Thyroid gland (tissue), 4 donors: ENCODE results near the gene ZNF226. TPM values are rescaled to one million over a fixed set of nuclear protein-coding genes. Genes with fewer than 3 reads are reported as not detected.
"Not testable (repeated sequence)": the region's sequence is repeated elsewhere in the genome, so short reads cannot be mapped to it uniquely, and the experiment has no call there.

Source experiments
- DNase-seq, 2 donors: peaks; one replicate each; pipeline ENCODE4 v3.0.0-alpha.2; 2019
- H3K27ac ChIP-seq, 3 donors: fragments of 200-600 bp; sonication (generic); 1 replicate in 2 of 3; 2 replicates in 1 of 3; pipeline ENCODE4 v1.5.1; 2016 to 2019; ENCODE audit warnings: mild to moderate bottlenecking in 1 of 3, moderate library complexity in 1 of 3
- H3K27me3 ChIP-seq: fragments of 200-600 bp; sonication (generic); one replicate; pipeline ENCODE4 v1.5.1; 2019
- H3K36me3 ChIP-seq, 2 donors: fragments of 200-600 bp; sonication (generic); one replicate each; pipeline ENCODE4 v1.5.1; 2016 to 2019
- H3K4me1 ChIP-seq, 2 donors: fragments of 200-600 bp; sonication (generic); one replicate each; pipeline ENCODE4 v1.5.1; 2017 to 2019
- H3K4me3 ChIP-seq, 3 donors: fragments of 200-600 bp; sonication (generic); replicated peaks in 1 of 3; 1 replicate in 2 of 3; 2 replicates in 1 of 3; pipeline ENCODE4 v1.5.1; 2016; ENCODE audit warnings: mild to moderate bottlenecking in 1 of 3
- H3K9me3 ChIP-seq: fragments of 200-600 bp; sonication (generic); one replicate; pipeline ENCODE4 v1.5.1; 2017
- POLR2A ChIP-seq, 2 donors: fragments of 450-650 bp; IDR thresholded peaks; one replicate each; pipeline ENCODE4 v1.6.1; 2017; ENCODE audit warnings: antibody characterized with exemption in 2 of 2, mild to moderate bottlenecking in 2 of 2, moderate library complexity in 1 of 2
- WGBS, 2 donors: methylation state at CpG; one replicate each; pipeline ENCODE4 v1.1.5; 2017; 5-methylcytosine and 5-hydroxymethylcytosine counted together
- intact Hi-C: fragments of 100-400 bp; cut with DNase I; formaldehyde crosslinking; loops from one replicate; pipeline ENCODE4 v1.15.1; 2023
- total RNA-seq, 4 donors: library from RNA; depleted of rRNA; stranded (reverse); fragments of >200 nt; gene quantifications; one replicate each; pipeline ENCODE4 v1.2.3, GENCODE V29; 2016
- TF ChIP-seq, protein P1 (sequence below), 6 experiments: fragments of 200-600 bp in 3 of 6; fragments of 450-650 bp in 3 of 6; sonication (generic) in 3 of 6; IDR thresholded peaks; one replicate each; pipeline ENCODE4 v1.5.1; 2016 to 2019; ENCODE audit warnings: antibody characterized with exemption in 6 of 6, mild to moderate bottlenecking in 2 of 6, inconsistent platforms in 1 of 6, moderate library complexity in 1 of 6

Gene ZNF226
- 10 to 100 TPM; 19.3 to 50.0 (median 37.8) TPM for total RNA-seq

DNA sequence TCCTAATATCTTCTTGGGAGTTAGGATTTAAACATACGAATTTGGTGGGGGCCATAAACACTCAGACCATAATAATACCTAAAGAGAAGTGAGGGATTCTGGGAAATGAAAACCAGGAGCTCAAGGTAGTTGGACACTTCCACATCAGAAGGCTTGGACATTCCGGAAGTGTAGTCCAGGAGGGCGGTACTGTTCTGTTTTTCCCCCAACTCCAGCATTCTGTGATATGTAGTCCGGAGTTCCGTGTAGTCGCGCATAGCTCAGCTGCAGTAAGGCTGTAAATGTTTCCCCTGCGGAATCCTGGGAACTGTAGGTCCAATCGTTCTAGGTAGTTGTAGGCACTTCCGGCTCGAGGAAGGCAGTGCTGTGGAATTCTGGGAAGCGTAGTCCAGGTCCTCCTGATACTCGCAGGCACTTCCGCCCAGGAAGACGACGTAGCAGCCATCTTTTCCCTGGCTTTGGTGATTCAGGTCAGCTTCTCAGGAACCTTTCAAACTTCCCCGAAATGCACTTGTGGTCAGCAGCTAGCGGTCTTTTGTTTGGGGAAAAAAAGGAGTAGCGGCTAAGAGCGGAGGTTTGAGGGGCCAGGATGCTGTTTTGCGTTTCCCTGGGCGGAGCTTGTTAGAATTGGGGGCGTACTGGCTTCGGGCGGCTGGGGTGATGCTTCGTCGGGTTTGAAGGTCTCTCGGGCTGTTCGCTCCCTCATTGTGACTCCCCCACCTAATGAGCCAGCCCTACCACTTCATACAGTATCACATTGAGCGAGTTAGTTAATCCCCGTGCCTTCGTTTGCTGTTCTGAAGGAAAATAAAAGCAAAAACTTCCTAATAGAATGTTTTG lies at the start of gene ZNF226:
Gene ZNF226 (plus strand): TSS at position 428 of the 840 bp plus-strand sequence. CDS start 4,981 bp downstream, outside the sequence.
- peak; percentile 91 to 93 for DNase-seq
- Histone ChIP-seq H3K27me3 (no peaks in the 10 kb centered on the region), H3K4me3 (peak within 1 kb of the TSS; percentile 44 to 98 (median 69)), H3K4me1 (peaks cover 8 to 11% of the 10 kb centered on the region in 2 donors), H3K9me3 (no peaks in the 10 kb centered on the region), H3K27ac (peak within 1 kb of the TSS; percentile 66 to 83 (median 79)), H3K36me3 (peaks cover 9 to 15% of the 10 kb centered on the region in 2 donors)
- TF ChIP-seq POLR2A (IDR thresholded peaks at IDR 0.05): peak in 1 of 2 donors; percentile 53
- TF ChIP-seq, protein P1, sequence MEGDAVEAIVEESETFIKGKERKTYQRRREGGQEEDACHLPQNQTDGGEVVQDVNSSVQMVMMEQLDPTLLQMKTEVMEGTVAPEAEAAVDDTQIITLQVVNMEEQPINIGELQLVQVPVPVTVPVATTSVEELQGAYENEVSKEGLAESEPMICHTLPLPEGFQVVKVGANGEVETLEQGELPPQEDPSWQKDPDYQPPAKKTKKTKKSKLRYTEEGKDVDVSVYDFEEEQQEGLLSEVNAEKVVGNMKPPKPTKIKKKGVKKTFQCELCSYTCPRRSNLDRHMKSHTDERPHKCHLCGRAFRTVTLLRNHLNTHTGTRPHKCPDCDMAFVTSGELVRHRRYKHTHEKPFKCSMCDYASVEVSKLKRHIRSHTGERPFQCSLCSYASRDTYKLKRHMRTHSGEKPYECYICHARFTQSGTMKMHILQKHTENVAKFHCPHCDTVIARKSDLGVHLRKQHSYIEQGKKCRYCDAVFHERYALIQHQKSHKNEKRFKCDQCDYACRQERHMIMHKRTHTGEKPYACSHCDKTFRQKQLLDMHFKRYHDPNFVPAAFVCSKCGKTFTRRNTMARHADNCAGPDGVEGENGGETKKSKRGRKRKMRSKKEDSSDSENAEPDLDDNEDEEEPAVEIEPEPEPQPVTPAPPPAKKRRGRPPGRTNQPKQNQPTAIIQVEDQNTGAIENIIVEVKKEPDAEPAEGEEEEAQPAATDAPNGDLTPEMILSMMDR (IDR thresholded peaks at IDR 0.05): no peak
- 0 to 1% methylated on average over 29 to 32 of the region's 32 CpGs for WGBS, 2 donors
- intact Hi-C loops: loop anchor here (10.0 kb wide), 1 partner anchor 50 kb away; the partner anchor contains the start of gene ZNF225

DNA sequence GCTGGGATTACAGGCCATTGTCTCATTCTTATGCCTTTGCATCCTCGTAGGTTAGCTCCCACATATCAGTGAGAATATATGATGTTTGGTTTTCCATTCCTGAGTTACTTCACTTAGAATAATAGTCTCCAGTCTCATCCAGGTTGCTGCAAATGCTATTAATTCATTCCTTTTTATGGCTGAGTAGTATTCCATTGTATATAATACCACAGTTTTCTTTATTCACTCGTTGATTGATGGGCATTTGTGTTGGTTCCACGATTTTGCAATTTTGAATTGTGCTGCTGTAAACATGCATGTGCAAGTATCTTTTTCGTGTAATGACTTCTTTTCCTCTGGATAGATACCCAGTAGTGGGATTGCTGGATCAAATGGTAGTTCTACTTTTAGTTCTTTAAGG lies 43.7 kb upstream of the ZNF226 start:
- H3K27ac ChIP-seq, H3K4me3 ChIP-seq, H3K27me3 ChIP-seq, H3K9me3 ChIP-seq, intact Hi-C loops, DNase-seq, H3K4me1 ChIP-seq: not testable (repeated sequence)
- 94 to 97% methylated on average over 4 of the region's 4 CpGs for WGBS, 2 donors
- H3K36me3 ChIP-seq: peaks cover 39 to 57% of the 10 kb centered on the region in 2 donors

DNA sequence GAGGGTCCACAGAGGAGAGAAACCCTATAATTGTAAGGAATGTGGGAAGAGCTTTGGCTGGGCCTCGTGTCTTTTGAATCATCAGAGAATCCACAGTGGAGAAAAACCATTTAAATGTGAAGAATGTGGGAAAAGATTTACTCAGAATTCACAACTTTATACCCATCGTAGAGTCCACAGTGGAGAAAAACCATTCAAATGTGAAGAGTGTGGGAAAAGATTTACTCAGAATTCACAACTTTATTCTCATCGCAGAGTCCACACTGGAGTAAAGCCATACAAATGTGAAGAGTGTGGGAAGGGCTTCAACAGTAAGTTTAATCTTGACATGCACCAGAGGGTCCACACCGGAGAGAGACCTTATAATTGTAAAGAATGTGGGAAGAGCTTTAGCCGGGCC lies 32.9 kb upstream of the ZNF226 start:
- no peak for TF ChIP-seq POLR2A (IDR thresholded peaks at IDR 0.05)
- TF ChIP-seq, protein P1 (IDR thresholded peaks at IDR 0.05): no peak
- no peak for DNase-seq
- WGBS, 2 donors: 90 to 92% methylated on average over 5 of the region's 5 CpGs
- Histone ChIP-seq H3K4me3 (no peak overlapping the region), H3K36me3 (peaks cover 23 to 24% of the 10 kb centered on the region in 2 donors), H3K27ac (no peak overlapping the region), H3K4me1 (no peaks in the 10 kb centered on the region), H3K9me3 (peaks cover 4% of the 10 kb centered on the region), H3K27me3 (no peaks in the 10 kb centered on the region)
- intact Hi-C loops: no loop called here

DNA sequence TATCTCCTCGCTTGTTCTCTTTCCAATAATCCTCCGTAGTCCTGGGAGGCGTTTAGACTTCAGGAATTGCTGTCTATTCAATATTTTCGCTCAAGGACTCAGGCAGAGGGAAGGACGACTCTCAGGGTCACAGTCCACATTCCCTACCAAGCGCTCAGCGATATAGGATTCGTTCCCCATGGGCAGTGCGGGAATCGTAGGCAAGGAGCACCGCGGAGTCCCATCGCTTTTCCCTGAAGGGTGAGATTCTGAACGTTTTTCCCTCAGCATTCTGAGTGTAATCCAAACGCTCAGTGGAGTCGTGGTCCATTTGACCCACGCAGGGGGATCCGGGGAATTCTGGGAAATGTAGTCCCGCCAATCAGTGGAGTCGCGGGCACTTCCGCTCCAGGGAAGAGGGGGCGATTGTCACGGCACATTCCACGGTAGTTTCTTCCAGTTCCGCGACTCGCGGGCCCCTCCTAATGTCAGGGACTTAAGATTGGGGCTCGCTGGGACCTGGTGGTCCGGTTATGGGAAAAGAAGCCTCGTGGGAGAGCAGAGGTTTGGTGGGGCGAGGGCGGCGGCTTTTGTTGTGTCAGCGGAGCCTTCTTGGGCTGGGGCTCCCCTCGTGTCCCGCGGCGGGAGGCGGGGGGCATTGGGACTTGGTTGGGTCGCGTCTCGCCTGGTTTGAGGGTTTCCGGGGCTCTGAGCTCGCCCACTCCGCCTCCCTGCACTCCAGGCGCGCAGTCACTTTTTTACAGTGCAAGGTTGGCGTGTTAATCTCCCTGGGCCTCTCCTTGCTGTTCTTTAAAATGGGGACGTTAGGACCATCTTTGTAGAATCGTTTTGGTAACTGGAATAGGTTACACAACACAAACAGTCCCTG lies 23.5 kb upstream of the ZNF226 start, which contains the start of gene ZNF234:
Gene ZNF234 (plus strand): TSS at position 364 of the 868 bp plus-strand sequence. CDS start 3,079 bp downstream, outside the sequence.
- intact Hi-C loops: no loop called here
- Histone ChIP-seq H3K36me3 (no peaks in the 10 kb centered on the region), H3K9me3 (no peaks in the 10 kb centered on the region), H3K27ac (peak within 1 kb of the TSS; percentile 40 to 54 (median 46)), H3K4me3 (peak within 1 kb of the TSS; percentile 80 to 97 (median 84)), H3K4me1 (peaks cover 8 to 17% of the 10 kb centered on the region in 2 donors), H3K27me3 (no peaks in the 10 kb centered on the region)
- peak; percentile 83 to 84 for DNase-seq
- TF ChIP-seq, protein P1 (IDR thresholded peaks at IDR 0.05): no peak
- peak in 1 of 2 donors; percentile 42 for TF ChIP-seq POLR2A (IDR thresholded peaks at IDR 0.05)
- 1% methylated on average over 25 to 39 of the region's 52 CpGs for WGBS, 2 donors

DNA sequence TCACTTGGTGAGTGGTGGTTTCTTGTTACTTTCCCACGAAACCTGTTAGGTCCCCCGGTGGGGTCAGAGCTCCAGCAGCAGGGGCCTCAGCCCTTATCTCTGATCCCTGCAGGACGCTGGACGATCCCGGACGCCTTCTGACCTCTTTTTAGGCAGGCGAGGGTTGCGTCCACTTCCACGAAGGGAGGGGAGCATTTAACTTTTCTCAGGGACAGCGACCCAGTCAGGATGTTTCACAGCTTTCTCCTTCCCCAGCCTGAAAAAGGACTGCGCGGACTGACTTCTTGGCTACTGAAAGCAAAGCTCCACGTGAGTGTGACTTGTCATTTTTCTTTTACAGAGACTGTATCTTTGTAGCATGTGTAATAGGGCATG lies 22.9 kb upstream of the ZNF226 start:
- Histone ChIP-seq H3K4me1 (peaks cover 8 to 17% of the 10 kb centered on the region in 2 donors), H3K27ac (no peak overlapping the region), H3K4me3 (peak overlapping the region; percentile 80 to 97 (median 84)), H3K9me3 (no peaks in the 10 kb centered on the region), H3K27me3 (no peaks in the 10 kb centered on the region), H3K36me3 (peaks cover 0 to under 1% of the 10 kb centered on the region in 2 donors)
- WGBS, 2 donors: 6 to 17% methylated on average over 13 of the region's 13 CpGs
- intact Hi-C loops: no loop called here
- peak in 1 of 2 donors; percentile 3 for DNase-seq
- TF ChIP-seq, protein P1 (IDR thresholded peaks at IDR 0.05): no peak
- no peak for TF ChIP-seq POLR2A (IDR thresholded peaks at IDR 0.05)
